Ishikawa (cell line): ENCODE data around the gene C3.

Experiments used
- CEBPB ChIP-seq: IDR thresholded peaks from 2 replicates; pipeline ENCODE4 v1.6.1; 2012
- CREB1 ChIP-seq: IDR thresholded peaks from 2 replicates; pipeline ENCODE4 v1.6.1; 2012; ENCODE audit warnings: low read depth
- EGR1 ChIP-seq: IDR thresholded peaks from 2 replicates; pipeline ENCODE4 v1.6.1; 2012
- EP300 ChIP-seq: IDR thresholded peaks from 2 replicates; pipeline ENCODE4 v1.6.1; 2012; ENCODE audit warnings: borderline replicate concordance
- FOXM1 ChIP-seq: IDR thresholded peaks from 2 replicates; pipeline ENCODE4 v1.6.1; 2012; ENCODE audit warnings: low read depth, borderline replicate concordance
- MAX ChIP-seq: IDR thresholded peaks from 2 replicates; pipeline ENCODE4 v1.6.1; 2012
- RAD21 ChIP-seq: IDR thresholded peaks from 2 replicates; pipeline ENCODE4 v1.6.1; 2012; ENCODE audit warnings: low read depth
- REST ChIP-seq: IDR thresholded peaks from 2 replicates; pipeline ENCODE4 v1.6.1; 2012; ENCODE audit warnings: low read depth, mild to moderate bottlenecking
- TAF1 ChIP-seq: IDR thresholded peaks from 2 replicates; pipeline ENCODE4 v1.6.1; 2012; ENCODE audit warnings: low read depth, mild to moderate bottlenecking
- YY1 ChIP-seq: IDR thresholded peaks from 2 replicates; pipeline ENCODE4 v1.6.1; 2012; ENCODE audit warnings: low read depth

GRCh38 chr19:6736169-6736916 lies 15.9 kb upstream of the C3 start:
- TF ChIP-seq FOXM1 (no peak), EGR1 (no peak), CREB1 (no peak), MAX (no peak; the same call in 1 of the 2 replicates), REST (no peak), TAF1 (0 out of 2 replicates have a peak, but pooled peaks have one; percentile 1), RAD21 (no peak; the same call in 1 of the 2 replicates), YY1 (no peak), EP300 (no peak), CEBPB (no peak)
